HG03460 (cell line): ENCODE results near the gene COL6A3.

Source experiments
- ATAC-seq: cut with Tn5 transposase; IDR thresholded peaks from one replicate; pipeline ENCODE4 v1.9.1; 2021; ENCODE audit not compliant: unreplicated experiment

The COL6A3 gene

DNA sequence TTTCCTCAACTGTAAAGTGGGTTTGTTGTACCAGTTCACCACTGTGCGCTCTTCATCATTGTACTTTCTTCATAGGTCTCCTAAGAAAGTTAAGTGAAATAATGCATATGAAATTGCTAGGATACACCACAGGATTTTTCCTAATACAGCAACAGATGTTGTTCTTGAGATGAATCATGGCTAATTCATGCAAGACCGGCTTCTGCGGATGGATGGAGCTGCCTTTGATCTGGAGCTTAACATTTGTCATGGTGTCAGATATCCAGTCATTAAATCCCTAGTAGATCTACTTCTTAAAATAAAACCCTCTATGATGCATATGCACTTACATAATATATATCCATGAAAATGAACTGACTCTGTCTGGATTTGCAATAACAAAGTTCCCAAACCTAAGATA is 114.1 kb downstream of the COL6A3 start:
- no peak for ATAC-seq

DNA sequence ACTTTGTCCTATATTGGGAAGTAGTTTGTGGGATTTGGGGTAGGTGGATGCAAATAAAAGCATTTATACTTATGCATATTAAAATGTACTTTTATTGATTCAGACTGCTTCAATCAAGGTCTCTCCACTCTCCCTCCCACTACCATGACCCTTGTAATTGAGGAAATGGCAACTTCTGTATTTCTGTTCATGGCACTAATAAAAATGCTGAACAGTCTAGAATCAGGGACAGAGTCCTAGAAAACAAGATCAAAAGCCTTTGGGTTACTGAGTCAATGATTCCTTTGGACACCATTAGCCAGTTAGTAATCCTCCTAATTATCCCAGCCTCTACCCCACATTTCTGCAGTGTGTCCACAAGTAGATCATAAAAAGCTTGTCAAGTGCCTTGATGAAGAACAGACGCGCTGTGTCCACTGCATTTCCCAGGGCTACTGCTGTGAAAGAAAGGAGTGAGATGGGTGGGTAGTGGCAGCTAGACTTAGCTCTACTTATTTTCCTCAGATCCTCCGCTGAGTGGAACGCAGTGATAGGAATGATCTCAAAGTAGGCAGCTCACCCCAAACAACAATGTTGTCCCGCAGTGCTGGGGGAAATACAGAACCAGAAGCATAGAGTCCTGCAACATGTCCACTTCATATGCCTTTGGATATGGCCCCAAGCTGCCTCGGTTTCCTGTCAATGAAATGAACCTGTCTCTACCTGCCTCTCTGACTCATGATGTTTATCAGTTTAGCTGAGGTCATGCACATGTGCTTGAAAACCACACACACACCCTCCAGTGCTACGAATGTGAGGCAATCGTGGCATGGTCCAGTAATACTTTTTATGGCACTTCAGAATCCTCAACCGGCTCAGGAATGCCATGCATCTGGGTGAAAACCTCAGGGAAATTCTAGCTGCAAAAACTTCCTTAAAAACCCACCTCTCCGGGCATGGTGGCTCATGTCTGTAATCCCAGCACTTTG is 115.5 kb downstream of the COL6A3 start:
- ATAC-seq = no peak

DNA sequence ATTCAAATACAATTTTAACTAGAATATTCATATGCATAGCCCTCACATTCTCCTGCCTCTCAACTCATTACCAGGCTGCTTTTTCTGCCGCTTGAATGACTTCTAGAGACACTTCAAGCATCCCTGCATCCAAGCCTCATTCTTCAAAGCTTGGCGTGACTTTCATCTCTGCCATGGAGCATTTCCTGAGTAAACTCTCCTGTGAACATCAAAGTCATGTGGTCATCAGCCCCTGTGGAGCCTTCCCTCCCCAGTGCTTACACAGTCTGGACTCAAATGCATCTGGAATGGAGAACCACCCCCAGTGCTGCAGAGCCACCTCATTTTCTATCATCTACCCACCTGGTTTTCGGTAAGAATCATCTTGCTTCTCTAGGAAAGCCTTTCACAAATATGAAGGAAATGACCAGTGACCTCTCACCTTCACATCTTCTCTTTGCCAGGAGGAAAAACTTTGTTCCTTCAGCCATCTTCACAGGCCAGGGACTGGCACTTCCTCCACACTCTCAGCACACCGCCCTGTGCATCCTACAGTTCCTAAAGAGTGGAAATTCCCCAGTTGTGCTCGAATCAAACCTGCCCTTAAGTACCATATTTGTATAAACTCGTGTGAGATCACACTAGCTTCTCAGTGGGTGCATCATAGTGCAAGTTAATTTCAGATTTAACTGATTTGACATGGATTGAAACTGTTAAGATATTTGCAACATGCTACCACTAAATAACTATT is 116.4 kb downstream of the COL6A3 start:
- no peak for ATAC-seq

DNA sequence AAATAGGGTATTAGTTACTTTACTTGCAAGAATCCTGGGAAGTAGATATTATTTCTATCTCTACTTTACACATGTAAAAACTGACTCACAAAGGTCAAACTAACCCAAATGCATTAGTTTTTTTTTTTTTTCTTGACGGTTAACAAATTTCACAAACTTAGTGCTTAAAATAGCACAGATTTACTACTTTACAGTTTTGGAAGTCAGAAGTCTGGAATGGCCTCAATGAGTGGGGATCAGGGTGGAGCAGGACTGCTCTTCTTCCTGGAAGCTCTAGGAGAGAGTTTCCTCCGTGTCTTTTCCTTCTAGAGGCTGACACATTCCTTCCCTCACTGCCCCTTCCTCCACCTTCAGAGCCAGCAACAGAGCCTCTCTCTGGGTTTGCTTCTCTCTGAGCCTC is 117.2 kb downstream of the COL6A3 start:
- ATAC-seq = no peak

DNA sequence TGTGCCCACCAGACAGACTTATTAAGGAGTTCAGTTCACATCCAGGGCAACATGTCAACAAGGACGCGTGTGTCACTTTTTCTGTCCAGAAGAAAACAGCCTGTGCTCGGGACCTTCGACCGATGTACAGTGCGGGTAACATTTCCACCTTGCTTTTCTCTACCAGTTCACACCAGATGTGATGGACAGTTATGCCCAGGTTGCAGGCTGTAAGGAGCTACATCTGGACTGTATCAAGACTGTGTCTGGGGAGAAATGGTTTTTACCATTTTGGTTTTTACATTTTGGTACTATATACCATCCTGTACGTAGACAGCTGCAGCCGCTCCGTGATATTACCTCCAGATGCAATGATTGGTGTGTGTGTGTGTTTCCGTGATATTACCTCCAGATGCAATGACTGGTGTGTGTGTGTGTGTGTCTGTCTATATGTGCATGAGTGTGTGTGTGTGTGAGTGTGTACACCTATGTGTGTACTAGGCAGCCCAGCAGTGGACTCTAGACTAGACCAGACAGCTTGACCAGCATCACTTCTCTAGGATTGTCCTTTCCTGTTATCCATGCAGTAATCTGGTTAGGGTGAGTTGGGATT is 118.0 kb downstream of the COL6A3 start:
- ATAC-seq = no peak

DNA sequence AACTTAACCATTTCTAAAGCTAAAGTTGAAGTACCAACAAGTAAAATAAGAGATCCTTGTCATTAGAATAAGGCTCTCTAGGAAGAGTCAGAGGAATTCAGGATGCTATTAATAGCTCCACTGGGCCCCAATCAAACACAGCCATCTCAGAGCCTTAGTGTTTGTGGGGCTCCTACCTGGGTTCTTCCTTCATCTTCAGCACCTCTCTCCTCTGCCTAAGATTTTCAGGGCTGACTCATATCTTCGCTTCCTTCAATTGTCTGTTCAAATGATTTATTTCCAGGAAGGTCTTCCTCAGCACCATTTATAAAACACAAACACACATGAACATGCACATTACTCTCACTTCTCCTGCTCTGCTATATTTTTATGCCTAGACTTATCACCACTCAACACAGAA is 119.5 kb downstream of the COL6A3 start:
- ATAC-seq = no peak

DNA sequence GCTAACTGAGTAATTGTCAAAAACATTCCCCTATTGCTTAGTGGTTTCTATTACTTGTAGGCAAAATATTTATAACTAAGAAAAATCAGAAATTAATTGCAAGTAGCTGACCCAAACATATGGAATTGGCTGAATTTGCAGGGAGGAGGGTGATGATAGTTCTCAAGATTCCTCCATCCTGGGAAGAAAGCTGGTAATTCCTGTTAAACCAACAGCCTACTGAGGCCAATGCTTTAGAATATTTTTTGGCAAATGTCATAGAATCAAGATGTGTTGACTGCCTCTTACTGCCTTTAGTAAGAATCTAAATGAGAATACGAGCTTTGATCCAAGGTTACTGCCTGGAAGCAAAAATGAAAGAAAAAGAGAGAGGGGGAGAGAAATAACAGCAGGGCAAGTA is 120.0 kb downstream of the COL6A3 start:
- ATAC-seq = no peak

DNA sequence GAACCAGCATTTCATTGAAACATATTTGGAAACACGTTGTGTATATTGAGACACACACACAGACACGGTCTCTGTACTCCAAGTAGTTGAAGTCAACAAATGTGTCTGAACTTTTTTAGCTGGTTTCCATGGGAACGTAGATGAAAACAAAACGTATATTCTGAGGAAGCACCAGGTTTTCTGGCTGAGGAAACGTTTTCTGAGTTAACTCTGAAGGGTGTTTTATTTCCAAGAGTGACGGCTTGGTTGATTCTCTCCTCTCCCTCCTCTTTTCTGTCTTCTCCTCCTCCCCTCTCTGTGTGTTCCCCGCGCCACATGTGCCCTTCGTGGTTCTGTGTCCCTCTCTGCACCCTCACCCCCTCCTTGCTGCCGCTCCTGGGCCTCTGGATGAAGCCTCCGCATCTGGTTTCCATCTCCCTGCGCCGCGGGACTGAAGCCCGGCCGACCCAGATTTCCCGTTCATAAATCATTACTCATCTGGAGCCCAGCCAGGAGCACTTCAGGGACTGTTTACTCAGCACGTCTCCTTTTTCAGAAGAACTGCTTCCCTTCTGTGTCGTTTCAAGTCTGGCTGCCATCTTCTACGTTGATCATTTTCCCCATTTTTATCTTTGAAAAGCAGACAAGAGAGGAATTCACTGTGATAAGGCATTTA is 122.7 kb downstream of the COL6A3 start:
- no peak for ATAC-seq

DNA sequence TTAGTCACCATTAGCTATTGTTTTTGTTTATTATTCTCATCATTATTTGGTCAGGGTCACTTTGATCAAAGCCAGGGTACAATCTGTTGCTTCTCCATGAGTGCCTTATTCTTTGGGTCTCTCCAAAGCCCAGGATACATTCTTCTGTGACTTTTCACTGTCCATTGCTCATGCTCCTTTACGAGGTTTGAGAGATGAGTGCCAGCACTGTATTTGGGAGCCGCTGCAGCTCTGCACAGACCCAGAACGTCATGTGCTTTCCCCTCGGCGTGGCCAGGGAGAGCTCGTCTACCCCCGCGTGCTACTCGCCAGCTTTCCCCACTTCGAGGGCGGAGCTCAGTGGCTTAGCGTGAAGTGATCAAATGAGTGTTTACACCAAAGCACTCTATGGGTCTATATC is 123.7 kb downstream of the COL6A3 start:
- no peak for ATAC-seq

DNA sequence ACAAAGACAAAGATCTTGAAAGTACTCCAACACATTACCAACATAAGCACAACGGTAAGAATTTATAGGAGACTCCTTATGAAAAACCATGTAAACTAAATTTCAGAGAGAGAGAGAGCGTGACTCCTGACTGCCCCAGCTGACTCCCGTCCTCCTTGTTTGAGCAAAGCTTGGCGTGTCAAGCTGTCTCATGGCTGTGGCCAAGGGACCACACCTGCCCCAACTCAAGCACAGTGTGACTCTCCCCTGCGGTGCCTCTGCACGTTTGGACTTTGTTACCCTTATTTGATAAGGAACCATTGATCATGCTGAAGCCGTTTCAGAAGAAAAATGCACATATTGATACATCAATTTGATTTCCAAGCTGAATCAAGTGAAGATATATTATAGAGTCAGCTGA is 124.8 kb downstream of the COL6A3 start:
- no peak for ATAC-seq

DNA sequence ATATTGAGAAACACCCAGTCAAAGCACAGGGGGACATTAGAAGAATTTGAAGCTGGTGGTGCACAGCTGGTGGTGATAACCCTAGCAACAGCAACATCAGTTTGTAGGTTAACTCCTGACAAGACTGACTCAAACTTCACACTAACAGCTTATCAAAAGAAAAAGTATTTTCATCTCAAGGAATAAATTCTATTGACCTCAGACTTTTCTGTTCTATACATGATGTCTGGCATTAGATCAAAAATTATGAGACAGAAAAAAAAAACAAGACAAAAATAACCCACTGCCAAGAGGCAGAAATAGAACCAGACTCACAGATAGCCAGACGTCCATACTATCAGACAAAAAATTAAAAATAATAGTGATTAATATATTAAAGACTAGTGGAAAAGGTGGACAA is 126.1 kb downstream of the COL6A3 start:
- no peak for ATAC-seq

DNA sequence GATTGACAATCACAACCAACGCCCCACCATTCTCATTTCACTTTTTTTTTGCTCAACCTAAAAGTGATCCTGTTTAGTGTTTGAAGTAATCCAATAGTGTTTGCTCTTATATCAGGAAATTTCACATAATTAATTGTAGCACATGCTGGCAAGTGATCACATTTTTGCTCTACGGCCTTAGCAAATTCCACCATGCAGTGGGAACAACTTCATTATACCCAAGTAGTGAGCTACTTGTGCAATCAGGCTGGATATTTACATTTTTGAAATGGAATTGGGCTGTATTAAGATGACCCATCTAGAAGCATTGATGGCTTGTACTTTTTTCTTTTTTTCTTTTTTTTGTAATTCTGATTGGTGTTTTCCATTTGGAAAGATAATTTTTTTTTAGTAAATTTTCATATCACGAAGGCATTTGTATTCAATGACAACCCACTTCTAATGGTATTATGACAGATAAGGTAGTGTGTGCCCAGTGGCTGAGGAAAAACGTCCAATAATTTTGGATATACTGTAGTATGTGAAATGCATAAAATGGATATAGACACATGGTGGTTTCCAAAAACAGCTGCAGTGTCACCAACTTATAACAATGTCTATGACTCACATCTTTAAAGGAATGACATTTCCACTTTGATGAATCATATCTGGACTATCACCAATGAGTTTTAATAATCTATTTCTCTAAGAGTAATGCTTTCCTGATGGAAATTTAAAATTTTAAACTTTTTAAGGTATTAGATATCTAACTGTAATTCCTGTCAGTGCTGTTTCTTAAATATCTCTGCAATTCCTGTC is 130.6 kb downstream of the COL6A3 start:
- no peak for ATAC-seq

DNA sequence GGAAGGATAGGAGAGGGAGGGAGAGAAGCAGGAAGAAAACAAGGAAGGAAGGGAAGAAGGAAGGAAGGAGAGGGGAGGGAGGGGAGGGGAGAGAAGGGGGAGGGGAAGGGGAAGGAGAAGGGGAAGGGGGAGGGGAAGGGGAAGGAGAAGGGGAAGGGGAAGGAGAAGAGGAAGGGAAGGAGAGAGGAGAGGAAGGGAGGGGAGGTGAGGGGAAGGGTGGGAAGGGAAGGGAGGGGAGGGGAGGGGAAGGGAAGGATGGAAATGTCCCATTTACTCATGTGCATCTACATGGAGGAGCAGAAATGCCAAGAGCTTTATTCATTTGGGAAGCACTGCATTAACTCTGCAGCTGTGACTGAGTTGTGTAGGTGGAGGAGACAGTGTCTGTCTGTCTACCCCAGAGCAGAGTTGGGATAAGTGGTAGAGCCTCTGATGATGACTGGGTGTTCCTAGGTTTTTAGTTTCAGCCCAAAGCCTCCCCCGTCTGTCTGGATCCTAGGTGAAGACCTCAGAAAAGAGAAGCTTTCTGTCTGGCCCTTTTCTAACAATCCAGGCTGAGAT is 131.3 kb downstream of the COL6A3 start:
- ATAC-seq = no peak

DNA sequence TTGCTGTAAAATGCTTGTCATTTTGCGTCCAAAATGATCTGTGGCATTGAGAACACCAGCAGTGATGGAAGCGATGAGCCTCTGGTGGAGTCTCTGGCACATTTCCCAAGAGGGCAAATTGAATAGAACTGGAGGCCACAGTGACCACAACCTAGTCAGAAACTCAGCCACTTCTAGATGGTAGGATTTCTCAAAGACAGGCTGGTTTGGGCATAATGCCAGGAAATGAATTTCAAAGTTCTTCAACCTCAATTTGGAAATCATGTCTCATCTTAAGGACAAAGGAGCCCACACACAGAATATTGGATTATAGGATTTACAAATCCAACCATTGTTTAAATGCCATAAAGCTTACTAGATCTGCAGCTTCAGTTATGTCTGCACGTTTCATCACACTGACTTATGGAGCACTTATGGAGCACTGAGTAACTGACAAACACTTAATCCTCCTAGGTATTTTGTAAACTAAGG is 132.1 kb downstream of the COL6A3 start:
- no peak for ATAC-seq

DNA sequence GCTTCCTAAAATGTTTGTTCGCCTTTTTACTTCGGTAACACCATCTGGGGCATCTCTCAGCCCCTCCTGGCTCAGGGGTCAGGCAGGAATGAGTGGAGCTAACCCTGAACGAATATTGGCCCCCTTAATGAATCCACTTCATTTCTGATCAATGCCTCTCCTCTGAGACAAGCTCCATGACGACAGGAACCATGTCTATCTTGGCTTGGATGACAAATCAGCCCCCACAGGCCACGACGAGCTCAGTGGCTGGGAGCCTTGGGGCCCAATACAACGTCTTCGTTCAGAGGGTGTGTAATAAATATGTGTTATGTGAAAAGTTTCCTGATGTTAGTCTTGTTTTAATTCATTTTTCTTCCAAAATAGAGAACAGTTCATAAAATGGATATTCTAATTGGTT is 133.0 kb downstream of the COL6A3 start:
- ATAC-seq = no peak

DNA sequence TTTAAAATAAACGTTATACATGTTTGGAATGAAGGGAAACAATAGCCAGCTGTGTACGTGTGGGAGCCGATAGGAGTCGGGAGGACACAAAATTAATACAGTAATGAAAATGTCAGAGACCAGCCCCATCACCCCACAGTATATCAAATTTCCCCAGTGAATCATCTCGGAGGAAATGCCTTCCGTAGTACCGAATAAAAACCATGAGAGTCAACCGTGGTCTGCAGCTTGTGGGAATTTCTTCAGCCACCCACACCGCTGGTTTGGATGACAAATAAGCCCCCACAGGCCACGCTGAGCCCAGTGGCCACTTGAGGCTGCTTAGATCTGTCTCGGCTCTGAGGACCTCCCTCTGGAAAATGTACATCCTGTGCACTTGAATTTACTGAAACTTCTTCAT is 133.7 kb downstream of the COL6A3 start:
- no peak for ATAC-seq

DNA sequence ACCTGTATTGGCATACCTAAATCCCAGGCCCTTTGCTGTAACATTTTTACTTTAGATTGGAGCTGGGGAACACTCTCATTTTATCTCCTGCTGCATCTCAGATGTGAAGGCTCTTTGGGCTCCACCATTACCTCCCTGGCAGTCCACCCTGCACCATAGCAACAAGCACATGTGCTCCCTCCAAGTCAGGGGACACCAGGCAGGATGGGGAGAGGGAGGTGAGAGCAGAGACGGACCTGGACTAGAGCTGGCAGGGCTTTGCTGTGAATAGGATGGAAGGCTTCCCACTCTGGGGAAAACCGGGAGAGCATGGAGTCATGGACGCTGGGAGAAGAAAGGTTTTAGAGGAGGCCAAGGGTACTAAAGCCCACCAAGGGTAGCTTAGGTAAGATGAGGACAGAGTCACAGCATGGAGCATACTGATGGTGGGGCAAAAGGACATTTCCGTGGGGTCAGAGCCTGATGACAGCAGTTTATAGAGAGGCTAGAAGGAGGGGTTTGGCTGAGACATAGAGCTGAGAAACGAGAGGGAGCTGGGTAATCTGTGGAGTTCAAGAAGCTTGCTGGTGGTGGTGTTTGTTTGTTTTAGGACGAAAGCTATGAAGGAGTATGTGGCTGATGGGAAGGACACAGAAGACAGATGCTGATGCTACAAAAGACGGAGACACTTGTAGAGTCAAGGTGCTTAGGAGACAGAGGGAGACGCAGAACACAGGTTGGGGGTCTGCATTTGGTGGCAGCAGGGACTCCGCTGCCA is 134.8 kb downstream of the COL6A3 start:
- ATAC-seq = no peak

DNA sequence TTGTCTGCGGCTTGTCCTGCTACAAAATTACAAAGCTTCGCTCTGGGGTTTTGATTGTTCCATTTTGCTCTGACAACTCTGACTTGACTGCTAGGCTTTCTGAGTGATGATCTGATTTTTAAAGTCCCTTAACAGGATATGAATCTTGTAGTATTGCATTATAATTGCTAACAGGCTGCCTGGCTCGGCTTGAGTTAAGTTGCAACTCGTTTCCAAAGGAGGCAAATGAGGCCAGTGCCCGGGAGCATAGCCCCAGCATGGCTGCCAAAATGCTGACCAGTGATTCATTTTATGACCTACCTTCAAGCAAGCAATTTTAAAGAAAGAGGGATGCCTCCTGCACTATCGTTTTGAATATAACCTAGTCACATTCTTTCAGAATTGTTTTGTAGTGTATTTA is 135.4 kb downstream of the COL6A3 start:
- no peak for ATAC-seq

DNA sequence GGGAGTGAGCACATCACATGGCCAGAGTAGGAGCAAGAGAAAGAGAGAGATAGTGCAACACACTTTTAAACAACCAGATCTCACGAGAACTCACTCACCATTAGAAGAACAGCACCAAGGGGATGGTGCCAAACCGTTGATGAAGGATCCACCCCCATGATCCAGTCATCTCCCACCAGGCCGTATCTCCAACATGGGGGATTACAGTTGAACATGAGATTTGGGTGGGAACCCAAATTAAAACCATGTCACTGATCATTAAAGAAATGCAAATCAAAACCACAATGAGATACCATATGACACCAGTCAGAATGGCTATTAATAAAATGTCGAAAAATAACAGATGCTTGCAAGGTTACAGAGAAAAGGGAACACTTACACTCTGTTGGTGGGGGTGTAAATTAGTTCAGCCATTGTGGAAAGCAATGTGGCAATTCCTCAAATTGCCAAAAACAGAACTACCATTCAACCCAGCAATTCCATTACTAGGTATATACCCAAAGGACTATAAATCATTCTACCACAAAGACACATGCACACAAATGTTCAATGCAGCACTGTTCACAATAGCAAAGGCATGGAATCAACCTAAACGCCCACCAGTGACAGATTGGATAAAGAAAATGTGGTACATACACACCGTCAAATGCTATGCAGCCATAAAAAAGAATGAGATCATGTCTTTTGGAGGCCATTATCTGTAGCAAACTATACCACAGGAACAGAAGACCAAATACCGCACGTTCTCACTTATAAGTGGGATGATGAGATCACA is 137.1 kb downstream of the COL6A3 start:
- ATAC-seq = no peak
